HG03097 (cell line): ENCODE measurements around the gene PIGS.

Experiments used
- ATAC-seq: cut with Tn5 transposase; IDR thresholded peaks from one replicate; pipeline ENCODE4 v1.9.1; 2021; ENCODE audit not compliant: unreplicated experiment, low FRiP score

PIGS gene

DNA sequence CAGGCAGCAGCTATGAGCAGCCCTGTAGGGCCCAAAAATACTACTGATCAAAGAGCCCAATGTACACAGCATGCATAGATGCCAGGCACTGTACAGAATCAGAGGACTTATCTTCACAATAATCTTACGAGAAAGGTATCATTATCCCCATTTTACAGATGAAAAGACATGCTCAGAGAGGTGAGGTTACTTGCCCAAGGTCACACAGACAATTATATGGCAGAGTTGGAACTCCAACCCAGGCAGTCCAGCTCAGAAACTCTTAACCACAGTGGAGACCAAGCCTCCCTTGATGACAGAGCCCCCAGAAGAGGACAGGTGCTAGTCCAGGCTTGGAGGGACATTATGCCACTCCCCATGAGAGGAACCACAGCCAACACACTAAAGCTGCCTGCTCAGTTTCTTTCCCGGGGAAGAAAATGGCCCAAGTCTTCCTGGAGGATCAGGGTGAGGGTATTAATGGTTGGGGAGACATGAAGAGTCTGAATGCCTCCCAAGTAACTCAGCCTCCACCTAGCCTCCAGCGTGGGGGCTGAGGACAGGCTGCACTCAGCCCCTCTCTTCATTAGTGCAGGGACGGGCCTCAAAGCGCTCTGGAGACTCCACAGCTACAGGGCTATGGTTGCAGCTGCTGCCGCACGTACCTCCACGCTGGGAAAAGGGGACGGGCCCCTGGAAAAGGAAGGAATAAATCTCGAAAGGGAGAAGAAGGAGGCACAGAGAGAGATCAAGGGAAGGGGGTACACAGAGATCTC lies 19.7 kb downstream of the PIGS start:
- no peak for ATAC-seq

DNA sequence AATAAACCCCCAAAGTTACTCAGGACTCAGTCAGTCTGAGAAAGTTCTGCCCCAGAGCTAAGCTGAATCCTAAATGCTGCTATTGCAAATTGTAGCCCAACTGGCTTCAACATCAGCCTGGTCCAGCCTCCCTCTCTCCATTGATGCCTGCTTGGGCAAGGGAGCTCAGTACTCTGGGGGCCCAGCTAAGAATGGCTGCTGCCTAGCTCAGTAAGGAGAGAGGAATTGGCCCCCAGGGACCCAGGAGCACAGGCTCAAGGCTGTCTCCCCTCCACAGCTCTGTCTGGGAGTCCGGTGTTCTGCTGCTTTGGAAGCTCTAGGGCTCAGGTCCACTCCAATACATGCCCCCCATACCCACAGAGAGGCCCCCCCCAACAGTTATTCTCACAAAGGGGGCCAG lies 20.5 kb downstream of the PIGS start:
- ATAC-seq, result no peak

- ATAC-seq, result no peak
Measured at GRCh38 chr17:28549236-28550132, 21.8 kb downstream of the PIGS start.

GRCh38 chr17:28548417-28549130 lies 22.8 kb downstream of the PIGS start:
- no peak for ATAC-seq

GRCh38 chr17:28547623-28548416 lies 23.5 kb downstream of the PIGS start:
- ATAC-seq, result peak; percentile 28

GRCh38 chr17:28547096-28547622 lies 24.2 kb downstream of the PIGS start:
- ATAC-seq, result no peak

DNA sequence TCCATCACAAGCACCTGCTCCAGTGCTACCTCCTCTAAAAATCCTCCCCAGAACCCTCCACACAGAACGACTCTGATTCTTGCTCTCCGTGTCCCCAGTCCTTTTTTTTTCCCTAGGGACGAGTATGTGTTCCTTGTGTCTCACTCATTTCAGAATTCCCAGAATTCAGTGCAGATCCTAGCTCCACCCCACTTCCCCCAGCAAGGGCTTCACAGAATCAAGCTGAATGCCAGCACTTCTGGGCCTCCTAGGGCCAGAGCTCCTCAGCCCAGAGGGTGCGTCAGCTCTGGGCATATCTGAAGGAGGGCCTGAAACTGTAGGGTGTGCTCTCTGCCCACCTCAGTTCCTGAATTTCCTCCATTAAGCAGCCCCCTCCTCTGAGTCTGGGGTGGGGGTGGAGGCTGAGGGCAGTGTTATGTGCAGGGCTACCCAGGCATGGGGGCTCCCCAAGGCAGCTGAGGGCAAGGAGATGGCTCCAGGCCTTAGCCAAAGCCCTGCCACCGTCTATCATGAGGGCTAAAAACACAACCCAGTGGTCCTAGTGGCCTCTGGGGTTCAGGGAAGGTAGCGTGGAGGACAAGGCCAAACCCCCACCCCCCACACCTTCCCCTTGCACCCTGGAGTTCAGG lies 25.4 kb downstream of the PIGS start:
- no peak for ATAC-seq

DNA sequence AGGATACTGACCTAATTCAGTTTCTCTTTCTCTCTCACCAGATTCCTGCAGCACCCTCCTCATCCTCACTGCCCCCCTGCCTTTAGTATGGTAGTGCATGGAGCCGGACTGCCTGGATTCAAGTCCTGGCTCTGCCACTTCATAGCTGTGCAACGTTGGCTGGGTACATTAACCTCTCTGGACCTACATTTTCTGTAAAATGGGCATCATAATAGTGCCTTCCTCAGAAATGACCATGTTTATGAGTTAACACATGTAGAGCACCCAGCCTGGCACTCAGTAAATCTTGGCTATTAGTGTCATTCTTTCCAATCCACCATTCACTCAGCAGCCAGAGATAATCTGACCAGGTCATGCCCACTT lies 26.2 kb downstream of the PIGS start:
- no peak for ATAC-seq

GRCh38 chr17:28544402-28545140 lies 26.8 kb downstream of the PIGS start:
- ATAC-seq, result no peak

- no peak for ATAC-seq
Measured at GRCh38 chr17:28541439-28541838, 29.9 kb downstream of the PIGS start.

- no peak for ATAC-seq
Measured at GRCh38 chr17:28540231-28540630, 31.1 kb downstream of the PIGS start.

GRCh38 chr17:28538296-28538895 lies 32.9 kb downstream of the PIGS start:
- no peak for ATAC-seq

DNA sequence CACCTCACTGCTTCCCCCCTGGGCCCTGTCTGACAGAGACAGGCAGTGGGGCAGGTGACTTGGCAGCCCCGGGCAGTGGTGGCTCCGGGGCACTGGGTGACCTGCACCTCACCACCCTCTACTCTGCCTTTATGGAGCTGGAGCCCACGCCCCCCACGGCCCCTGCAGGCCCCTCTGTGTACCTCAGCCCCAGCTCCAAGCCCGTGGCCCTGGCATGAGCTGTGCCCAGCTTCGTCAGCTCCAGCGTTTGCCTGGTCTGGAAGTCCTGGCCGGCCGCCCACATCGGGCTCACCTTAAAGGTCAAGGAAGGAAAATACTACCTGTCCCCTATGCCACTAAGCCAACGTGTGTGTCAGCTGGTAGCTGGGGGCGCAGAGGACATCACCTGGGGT lies 34.1 kb downstream of the PIGS start:
- no peak for ATAC-seq

DNA sequence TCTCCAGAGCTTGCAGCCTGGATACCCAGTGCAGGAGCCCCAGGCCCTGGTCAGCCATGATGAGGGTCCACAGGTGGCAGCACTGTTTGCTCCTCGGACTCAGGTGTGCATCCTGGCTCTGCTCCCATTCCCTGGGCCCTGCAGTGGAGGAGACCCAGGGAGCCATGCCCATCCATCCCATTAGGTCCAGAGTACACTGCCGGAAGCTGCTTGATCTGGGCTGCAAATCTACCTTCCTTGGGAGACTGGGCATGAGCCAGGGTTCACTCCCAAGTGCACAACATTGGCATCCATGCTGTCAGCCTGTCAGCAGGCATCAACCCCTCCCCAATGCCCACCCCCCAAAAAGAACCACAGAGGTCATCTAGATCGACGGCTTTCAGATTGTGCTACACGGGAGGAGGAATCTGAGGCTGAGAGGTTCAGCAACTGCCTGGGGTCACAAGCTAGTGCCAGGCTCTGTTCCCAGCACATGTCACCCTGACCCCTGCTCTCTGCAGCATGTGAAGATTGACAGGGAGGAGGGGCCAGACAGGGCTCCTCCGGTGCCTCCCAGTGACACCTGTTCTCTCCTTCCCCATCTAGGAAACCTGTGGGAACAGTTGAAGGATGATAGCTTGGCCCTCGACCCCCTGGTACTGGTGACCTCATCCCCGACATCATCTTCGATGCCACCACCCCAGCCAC lies 34.6 kb downstream of the PIGS start:
- ATAC-seq, result no peak

DNA sequence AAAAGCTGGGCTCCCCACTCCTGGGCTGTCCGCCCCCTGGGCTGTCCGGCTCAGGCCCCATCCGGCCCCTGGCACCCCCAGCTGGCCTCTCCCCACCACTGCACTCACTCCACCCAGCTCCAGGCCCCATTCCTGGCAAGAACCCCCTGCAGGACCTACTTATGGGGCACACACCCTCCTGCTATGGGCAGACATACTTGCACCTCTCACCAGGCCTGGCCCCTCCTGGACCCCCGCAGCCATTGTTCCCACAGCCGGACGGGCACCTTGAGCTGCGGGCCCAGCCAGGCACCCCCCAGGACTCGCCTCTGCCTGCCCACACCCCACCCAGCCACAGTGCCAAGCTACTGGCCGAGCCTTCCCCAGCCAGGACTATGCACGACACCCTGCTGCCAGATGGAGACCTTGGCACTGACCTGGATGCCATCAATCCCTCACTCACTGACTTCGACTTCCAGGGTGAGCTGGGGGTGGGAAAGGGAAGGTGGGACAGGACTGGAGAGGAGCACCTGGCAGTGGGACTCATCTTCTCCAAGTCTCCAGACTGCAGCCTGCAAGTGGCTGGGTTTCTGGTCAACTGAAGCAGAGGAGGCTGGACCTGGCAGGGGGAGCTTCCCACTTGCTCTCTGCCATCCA lies 36.5 kb downstream of the PIGS start:
- no peak for ATAC-seq

- no peak for ATAC-seq
Measured at GRCh38 chr17:28533091-28533807, 38.1 kb downstream of the PIGS start.
